Activated CD4-positive, CD25-positive, alpha-beta regulatory T cell (primary cell): ENCODE measurements around the gene PPFIA2.
"Not testable (repeated sequence)": the region's sequence is repeated elsewhere in the genome, so short reads cannot be mapped to it uniquely, and the experiment has no call there.

ENCODE experiments used
- DNase-seq, 4 experiments: peaks; one replicate each; lab custom pipeline; 2025; lab: John Stamatoyannopoulos, UW

The PPFIA2 gene

DNA sequence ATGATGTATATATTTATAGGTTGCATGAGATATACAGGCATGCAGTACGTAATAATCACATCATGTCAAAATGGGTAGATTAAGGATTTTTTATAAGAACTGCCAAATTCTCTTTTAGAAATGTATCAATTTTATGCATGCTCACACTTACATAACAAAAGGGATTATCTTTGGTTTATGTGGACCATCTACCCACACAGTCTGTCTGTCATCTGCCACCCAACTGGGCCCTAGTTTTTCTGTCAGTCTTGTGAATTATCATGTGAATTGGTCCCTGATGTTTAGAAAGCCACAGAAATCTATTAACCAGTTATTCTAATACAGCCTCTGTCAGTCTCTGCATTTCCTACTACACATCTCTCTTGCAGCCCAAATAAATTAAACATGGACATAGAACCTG, 547.8 kb downstream of the PPFIA2 start:
- no peak for DNase-seq

DNA sequence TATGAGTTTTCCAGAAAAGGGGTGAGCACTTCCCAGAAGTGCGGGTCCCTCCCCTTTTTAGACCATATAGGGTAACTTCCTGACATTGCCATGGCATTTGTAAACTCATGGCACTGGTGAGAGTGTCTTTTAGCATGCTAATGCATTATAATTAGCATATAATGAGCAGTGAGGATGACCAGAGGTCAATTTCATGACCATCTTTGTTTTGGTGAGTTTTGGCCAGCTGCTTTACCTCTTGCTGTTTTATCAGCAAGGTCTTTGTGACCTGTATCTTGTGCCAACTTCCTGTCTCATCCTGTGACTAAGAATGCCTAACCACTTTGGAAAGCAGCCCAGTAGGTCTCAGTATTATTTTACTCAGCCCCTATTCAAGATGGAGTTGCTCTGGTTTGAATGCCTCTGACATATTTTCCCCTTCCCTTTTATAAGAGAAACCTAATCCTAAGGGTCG, 549.4 kb downstream of the PPFIA2 start:
- not testable (repeated sequence) for DNase-seq

DNA sequence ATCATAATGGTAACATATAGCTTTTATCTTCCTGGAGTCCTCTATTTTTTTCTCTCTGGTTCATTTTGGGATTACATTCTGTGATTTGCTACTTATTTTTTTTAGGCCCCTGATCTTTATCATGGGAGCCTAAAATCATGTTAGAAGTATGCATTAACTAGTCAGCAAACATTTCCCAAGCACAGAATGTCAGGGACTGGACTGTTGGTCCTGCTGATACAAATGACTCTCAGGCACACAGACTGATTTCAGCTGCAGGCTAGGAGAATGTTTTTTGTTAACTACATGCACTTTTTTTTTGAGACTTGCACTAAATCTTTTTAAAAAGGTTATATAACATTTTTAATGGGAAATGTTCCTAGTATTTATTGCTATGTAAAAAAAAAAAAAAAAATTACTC, 550.1 kb downstream of the PPFIA2 start:
- DNase-seq, result no peak

DNA sequence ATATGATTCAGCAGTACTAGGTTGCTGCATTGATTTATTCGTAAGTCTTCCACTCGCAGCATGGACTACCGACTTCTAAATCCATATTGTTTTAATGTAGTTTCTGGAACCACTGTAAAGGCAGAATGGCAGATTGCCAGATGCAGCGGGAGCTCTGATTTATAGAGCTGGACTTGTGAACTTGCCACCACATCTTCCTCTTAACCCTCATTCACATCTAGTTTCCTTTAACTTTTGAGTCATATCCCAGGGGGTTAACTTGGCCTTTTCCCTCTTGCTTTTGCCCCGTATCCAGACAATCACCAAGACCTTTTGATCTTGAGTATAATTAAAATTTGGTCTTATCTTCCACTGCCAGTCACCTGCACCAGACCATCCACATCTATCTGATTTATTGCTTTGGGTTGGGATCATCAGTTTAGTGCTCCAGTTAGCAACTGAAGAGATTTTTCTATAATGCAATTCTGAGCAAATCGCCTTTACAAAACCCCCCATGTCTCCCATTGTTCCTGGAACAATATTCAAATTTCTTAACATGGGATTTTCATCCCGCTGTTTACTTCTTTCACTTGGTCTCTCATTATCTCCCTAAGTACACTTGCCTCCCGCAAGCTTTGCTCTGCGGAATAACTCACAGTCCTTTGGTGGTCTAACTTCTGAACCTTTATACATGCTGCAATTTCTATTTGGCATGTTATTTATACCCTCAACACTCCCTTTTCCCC, 550.8 kb downstream of the PPFIA2 start:
- no peak for DNase-seq
